22Rv1 (cell line): ENCODE data around the gene EHMT1.

Source experiments
- H3K27ac ChIP-seq: fragments of 450-650 bp; 2 replicates; pipeline ENCODE4 v1.5.1; 2017
- ZFX ChIP-seq: fragments of 450-650 bp; IDR thresholded peaks from 2 replicates; pipeline ENCODE4 v1.6.1; 2017; ENCODE audit warnings: antibody characterized with exemption, borderline replicate concordance
- TF ChIP-seq, protein P1 (sequence below): fragments of 450-650 bp; IDR thresholded peaks from 2 replicates; pipeline ENCODE4 v1.5.1; 2017; ENCODE audit warnings: mild to moderate bottlenecking

Gene EHMT1

DNA sequence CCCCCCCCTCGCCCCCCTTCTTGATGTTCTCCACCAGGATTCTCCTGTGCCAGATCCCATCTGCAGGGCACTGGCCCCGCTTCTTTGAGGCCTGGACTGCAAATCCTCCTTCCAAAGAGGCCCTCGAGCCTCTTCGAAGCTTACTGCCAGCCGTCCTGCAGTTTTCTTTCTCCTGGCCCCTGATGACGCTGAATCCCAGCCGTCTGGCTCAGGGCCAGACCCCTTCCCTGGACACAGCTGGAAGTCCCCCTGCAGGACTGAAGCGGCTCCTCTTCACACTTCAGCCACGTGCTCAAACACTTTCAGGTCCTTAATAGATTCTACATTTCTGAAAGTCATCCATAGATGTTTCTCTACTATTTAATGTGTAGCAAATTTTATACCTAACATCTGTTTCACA, 121.5 kb downstream of the EHMT1 start:
- TF ChIP-seq, protein P1, sequence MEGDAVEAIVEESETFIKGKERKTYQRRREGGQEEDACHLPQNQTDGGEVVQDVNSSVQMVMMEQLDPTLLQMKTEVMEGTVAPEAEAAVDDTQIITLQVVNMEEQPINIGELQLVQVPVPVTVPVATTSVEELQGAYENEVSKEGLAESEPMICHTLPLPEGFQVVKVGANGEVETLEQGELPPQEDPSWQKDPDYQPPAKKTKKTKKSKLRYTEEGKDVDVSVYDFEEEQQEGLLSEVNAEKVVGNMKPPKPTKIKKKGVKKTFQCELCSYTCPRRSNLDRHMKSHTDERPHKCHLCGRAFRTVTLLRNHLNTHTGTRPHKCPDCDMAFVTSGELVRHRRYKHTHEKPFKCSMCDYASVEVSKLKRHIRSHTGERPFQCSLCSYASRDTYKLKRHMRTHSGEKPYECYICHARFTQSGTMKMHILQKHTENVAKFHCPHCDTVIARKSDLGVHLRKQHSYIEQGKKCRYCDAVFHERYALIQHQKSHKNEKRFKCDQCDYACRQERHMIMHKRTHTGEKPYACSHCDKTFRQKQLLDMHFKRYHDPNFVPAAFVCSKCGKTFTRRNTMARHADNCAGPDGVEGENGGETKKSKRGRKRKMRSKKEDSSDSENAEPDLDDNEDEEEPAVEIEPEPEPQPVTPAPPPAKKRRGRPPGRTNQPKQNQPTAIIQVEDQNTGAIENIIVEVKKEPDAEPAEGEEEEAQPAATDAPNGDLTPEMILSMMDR: no peak
- no peak for TF ChIP-seq ZFX
- H3K27ac ChIP-seq: no peak overlapping the region

DNA sequence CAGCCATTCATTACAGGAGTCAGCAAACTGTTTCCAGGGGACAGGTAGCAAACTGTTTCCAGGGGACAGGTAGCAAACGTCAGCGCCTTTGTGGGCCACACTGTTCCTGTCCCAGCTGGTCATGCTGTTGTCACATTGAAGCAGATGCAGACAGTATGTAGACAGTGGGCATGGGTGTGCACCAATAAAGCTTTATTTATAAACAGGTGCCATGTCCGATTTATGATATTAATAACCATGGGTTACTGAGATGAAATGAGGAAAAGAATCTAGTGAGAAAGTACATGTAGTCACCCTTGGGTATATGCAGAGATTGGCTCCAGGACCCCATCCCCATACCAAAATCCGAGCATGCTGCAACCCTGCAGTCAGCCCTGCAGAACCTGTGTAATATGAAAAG, 122.5 kb downstream of the EHMT1 start:
- no peak for TF ChIP-seq ZFX
- TF ChIP-seq, protein P1: no peak
- no peak overlapping the region for H3K27ac ChIP-seq

DNA sequence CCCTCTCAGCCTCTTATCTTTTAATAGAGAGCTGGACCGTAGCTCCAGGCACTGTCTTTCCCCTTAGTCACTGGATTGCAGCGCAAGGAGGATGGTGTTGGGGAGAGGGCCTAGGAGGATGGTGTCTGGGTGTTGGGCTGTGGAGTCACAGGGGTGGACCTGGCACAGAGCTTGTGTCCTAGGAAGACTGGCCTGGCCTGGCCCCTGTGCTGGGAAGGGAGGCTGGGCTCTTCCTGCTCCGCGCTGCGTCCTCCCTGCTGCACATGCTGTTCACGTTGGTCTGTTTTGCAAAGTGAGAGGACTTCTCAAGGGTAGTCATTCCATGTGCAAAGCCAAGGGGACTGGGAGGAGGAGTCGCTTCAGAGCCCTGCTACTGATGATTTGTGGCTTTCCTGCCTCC, 123.9 kb downstream of the EHMT1 start:
- H3K27ac ChIP-seq: no peak overlapping the region

DNA sequence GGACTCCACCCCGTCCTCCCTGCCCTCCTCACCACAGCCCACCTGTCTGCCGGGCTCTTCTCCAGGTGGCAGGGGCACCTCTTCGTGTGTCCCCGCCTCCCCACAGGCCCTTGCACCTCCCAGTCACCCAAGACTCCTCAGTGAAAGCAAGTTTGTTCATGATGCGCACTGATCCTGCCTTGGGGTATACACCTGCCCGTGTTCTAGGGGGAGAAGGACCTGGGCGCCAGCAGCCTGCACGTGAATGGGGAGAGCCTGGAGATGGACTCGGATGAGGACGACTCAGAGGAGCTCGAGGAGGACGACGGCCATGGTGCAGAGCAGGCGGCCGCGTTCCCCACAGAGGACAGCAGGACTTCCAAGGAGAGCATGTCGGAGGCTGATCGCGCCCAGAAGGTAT, 124.9 kb downstream of the EHMT1 start:
- H3K27ac ChIP-seq: no peak overlapping the region
- no peak for TF ChIP-seq ZFX
- TF ChIP-seq, protein P1: no peak

More for the DNA sequence above, 123.9 kb downstream of the EHMT1 start:
- no peak for TF ChIP-seq ZFX
- TF ChIP-seq, protein P1: no peak

DNA sequence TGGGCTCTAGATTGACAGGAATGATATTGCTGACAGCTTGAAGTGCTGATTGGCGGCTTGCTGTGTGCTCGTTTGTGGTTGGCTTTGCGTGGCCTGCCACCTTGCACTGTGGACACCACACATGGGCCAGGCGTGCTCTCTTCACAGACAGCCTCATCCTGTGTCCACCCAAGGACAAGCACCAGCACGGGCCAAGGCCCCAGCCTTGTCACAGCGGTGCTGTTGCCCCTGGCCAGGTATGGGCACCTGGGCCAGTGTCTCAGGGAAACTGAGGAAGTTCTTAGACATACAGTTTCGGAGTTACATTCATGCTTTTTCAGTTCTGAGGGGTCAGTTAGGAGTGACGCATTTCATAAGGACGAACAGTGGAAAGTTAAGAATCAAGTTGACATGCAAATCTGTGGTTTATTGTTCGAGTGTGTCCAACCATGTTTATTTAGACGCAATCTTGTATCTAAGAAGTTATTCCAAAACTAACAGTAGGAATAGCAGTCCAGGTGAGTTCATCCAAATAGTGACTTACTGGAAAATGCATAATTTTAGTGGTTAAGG, 125.9 kb downstream of the EHMT1 start:
- TF ChIP-seq ZFX: no peak
- TF ChIP-seq, protein P1: no peak

DNA sequence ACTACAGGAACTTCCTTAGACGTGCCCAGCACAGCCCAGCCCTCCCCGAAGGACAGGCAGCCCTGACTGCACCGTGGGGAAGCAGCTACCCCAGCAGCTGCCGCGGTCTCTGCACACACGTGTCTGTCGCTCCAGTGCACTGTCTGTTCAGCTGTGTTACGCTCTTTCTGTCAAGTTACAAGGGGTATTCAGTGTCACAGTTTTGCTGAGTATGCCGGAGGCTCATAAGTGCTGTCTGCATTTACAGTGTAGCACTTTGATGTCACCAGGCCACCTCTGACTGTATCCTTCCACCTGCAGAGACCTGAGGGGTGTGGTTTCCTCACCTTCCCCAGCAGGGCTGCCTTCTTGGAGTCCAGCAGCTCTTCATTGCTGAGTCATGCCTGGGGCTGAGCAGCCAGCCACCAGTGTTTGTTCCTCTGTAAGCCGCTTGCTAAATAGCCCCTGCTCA, 126.8 kb downstream of the EHMT1 start:
- no peak for TF ChIP-seq ZFX
- TF ChIP-seq, protein P1: no peak
- H3K27ac ChIP-seq: no peak overlapping the region

More for the DNA sequence above, 125.9 kb downstream of the EHMT1 start:
- H3K27ac ChIP-seq: no peak overlapping the region

DNA sequence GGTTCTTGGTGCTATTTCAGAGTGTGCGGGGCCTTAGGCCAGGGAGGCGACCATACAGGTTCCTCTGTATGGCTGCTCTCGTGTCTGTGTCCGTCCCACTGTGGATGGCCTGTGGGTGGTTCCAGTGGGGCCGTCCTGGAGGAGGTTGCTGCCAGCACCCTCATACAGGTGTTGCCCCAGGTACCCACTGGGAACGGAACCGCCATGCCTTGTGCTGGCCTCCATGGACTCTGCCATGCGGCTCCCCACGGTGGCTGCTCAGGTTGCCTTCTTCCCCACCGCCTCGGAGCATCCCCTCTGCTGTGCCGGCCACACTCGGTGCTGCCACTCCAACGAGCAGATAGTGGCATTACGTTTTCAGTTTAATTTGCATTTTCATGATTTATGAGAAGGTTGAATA, 129.5 kb downstream of the EHMT1 start:
- H3K27ac ChIP-seq: no peak overlapping the region
- TF ChIP-seq, protein P1: no peak
- no peak for TF ChIP-seq ZFX
